ENCODE measurements around the gene PDE2A. TPM values are rescaled to one million over a fixed set of nuclear protein-coding genes. Genes with fewer than 3 reads are reported as not detected.
A peak's percentile ranks its signal among the peaks of the same experiment; 100 is the strongest.

Gene PDE2A
- total and polyA plus RNA-seq, 3 donors from 2014 or later = 14.1 to 20.6 (median 15.2) TPM

GRCh38 chr11:72696866-72697700, 22.9 kb upstream of the PDE2A start:
- peak; percentile 56 for DNase-seq
- no peaks in the 10 kb centered on the region for H3K9me3 ChIP-seq
- H3K27ac ChIP-seq = no peak overlapping the region
- TF ChIP-seq POLR2A (IDR thresholded peaks at IDR 0.05) = no peak
- no peak for TF ChIP-seq CTCF (IDR thresholded peaks at IDR 0.05)
- no peaks in the 10 kb centered on the region for H3K27me3 ChIP-seq
- H3K4me3 ChIP-seq = peak overlapping the region in 1 of 2 donors; percentile 20
- no peaks in the 10 kb centered on the region for H3K4me1 ChIP-seq
- intact Hi-C loops (cut with DNase I; ENCODE audit: low total_unique reads) = no loop called here
- WGBS, 2 donors = 67 to 72% methylated on average over 16 to 44 of the region's 44 CpGs
- H3K36me3 ChIP-seq (ENCODE audit: low read depth, missing control alignments) = no peaks in the 10 kb centered on the region

- Histone ChIP-seq H3K4me3 (no peak overlapping the region), H3K27me3 (no peaks in the 10 kb centered on the region), H3K9me3 (no peaks in the 10 kb centered on the region), H3K36me3 (ENCODE audit: low read depth, missing control alignments) (no peaks in the 10 kb centered on the region), H3K27ac (no peak overlapping the region), H3K4me1 (no peaks in the 10 kb centered on the region)
- intact Hi-C loops (cut with DNase I; ENCODE audit: low total_unique reads) = no loop called here
- DNase-seq = no peak
- TF ChIP-seq CTCF (IDR thresholded peaks at IDR 0.05) (no peak), POLR2A (IDR thresholded peaks at IDR 0.05) (no peak)
- WGBS, 2 donors = 93 to 100% methylated on average over 6 to 7 of the region's 7 CpGs
These were observed 21.1 kb upstream of the PDE2A start for GRCh38 chr11:72695354-72695753.

GRCh38 chr11:72693271-72693968, 19.2 kb upstream of the PDE2A start:
- Histone ChIP-seq H3K36me3 (ENCODE audit: low read depth, missing control alignments) (no peaks in the 10 kb centered on the region), H3K4me1 (no peaks in the 10 kb centered on the region), H3K4me3 (no peak overlapping the region), H3K9me3 (no peaks in the 10 kb centered on the region), H3K27me3 (no peaks in the 10 kb centered on the region), H3K27ac (no peak overlapping the region)
- no peak for TF ChIP-seq CTCF (IDR thresholded peaks at IDR 0.05)
- TF ChIP-seq POLR2A (IDR thresholded peaks at IDR 0.05) = no peak
- no peak for DNase-seq
- WGBS, 2 donors = 94% methylated on average over 10 to 19 of the region's 19 CpGs
- intact Hi-C loops (cut with DNase I; ENCODE audit: low total_unique reads) = no loop called here

GRCh38 chr11:72692498-72693237, 18.4 kb upstream of the PDE2A start:
- Histone ChIP-seq H3K27ac (no peak overlapping the region), H3K9me3 (no peaks in the 10 kb centered on the region), H3K4me3 (no peak overlapping the region), H3K4me1 (no peaks in the 10 kb centered on the region), H3K36me3 (ENCODE audit: low read depth, missing control alignments) (no peaks in the 10 kb centered on the region), H3K27me3 (no peaks in the 10 kb centered on the region)
- TF ChIP-seq POLR2A (IDR thresholded peaks at IDR 0.05) (no peak), CTCF (IDR thresholded peaks at IDR 0.05) (no peak)
- no peak for DNase-seq
- WGBS, 2 donors = 87 to 90% methylated on average over 6 to 9 of the region's 9 CpGs
- intact Hi-C loops (cut with DNase I; ENCODE audit: low total_unique reads) = no loop called here
